NB4 (cell line): Measurements from ENCODE around the gene NTRK3.

Source experiments
- DNase-seq: peaks from one replicate; pipeline ENCODE4 v3.0.0; 2010; ENCODE audit warnings: low read depth
- H3K4me3 ChIP-seq: one replicate; pipeline ENCODE4 v1.5.1; 2011; ENCODE audit warnings: mild to moderate bottlenecking, low read depth, low read length, moderate library complexity
- CTCF ChIP-seq: IDR thresholded peaks from one replicate; pipeline ENCODE4 v1.5.1; 2012; ENCODE audit warnings: low read depth, low read length
- MYC ChIP-seq: IDR thresholded peaks from 2 replicates; pipeline ENCODE4 v1.6.1; 2011; ENCODE audit warnings: low read depth, low read length
- POLR2A ChIP-seq: IDR thresholded peaks from 2 replicates; pipeline ENCODE4 v1.6.1; 2011; ENCODE audit warnings: mild to moderate bottlenecking; ENCODE audit not compliant: insufficient read length; ENCODE audit errors: extremely low read depth
- TF ChIP-seq, protein P1 (sequence below): IDR thresholded peaks from 2 replicates; pipeline ENCODE4 v1.6.1; 2011; ENCODE audit warnings: low read depth, low read length

The NTRK3 gene

GRCh38 chr15:87952736-87953287 lies 303.7 kb downstream of the NTRK3 start:
- TF ChIP-seq POLR2A (no peak), MYC (no peak), CTCF (no peak)
- TF ChIP-seq, protein P1, sequence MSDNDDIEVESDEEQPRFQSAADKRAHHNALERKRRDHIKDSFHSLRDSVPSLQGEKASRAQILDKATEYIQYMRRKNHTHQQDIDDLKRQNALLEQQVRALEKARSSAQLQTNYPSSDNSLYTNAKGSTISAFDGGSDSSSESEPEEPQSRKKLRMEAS = no peak
- no peak for DNase-seq
- H3K4me3 ChIP-seq = no peak overlapping the region

DNA sequence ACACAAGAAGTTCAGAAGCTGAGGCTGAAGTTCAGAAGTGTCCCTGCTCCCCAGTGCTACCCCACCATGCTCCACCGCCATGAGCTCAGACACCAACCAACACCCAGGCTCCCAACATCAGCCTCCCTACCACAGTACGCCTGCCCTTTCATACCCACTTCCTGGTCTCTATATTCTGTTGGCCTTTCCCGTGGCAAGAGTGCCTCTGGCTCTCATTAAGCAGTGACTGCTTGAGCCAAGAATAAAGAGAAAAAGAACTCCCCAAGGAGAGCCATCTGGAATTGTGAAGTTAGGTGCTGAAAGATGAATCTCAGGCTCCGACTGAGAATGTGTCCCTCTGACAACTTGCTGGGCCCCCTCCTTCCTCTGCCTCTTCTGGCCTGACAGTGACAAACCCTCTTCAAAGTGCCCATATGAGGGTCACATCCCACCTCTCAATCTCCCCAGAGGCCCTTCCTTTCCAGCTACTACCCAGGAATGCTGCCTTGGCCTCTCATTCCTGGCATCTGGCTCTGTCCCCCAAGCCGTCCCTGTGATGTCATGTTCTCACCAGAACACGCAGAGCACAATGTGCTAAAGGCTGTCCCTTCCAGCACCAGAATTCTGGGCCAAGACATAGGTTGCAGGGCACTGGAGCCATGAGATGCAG lies 306.8 kb downstream of the NTRK3 start:
- TF ChIP-seq POLR2A (no peak), MYC (no peak), CTCF (no peak)
- TF ChIP-seq, protein P1 = no peak
- no peak overlapping the region for H3K4me3 ChIP-seq
- DNase-seq = no peak

DNA sequence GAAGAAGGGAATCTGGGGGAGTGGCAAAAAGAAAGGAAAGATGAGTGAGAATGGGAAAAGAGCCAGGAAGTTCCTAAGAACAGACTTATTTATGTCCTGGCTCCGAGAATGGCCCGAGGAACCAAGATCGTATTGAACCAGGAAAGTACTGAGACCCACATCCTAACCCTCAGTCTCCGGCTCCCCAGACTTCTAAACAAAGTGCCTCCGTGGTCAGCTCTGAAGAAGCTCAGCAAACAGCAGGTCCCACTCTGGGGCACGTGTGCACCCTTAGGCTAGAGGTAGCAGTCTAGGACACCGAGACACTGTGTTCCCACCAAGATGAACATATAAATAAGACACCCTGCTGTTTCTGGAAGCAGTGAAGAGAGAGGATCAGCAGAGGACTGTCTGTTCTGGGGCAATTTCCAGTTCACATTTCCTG lies 307.4 kb downstream of the NTRK3 start:
- no peak for TF ChIP-seq MYC
- TF ChIP-seq CTCF = no peak
- TF ChIP-seq, protein P1 = no peak
- no peak for TF ChIP-seq POLR2A

GRCh38 chr15:87947560-87947959 lies 309.0 kb downstream of the NTRK3 start:
- TF ChIP-seq MYC (no peak), CTCF (no peak), POLR2A (no peak)
- TF ChIP-seq, protein P1 = no peak
- no peak overlapping the region for H3K4me3 ChIP-seq
- DNase-seq = no peak

More for the DNA sequence above, 307.4 kb downstream of the NTRK3 start:
- H3K4me3 ChIP-seq = no peak overlapping the region
- DNase-seq = no peak

DNA sequence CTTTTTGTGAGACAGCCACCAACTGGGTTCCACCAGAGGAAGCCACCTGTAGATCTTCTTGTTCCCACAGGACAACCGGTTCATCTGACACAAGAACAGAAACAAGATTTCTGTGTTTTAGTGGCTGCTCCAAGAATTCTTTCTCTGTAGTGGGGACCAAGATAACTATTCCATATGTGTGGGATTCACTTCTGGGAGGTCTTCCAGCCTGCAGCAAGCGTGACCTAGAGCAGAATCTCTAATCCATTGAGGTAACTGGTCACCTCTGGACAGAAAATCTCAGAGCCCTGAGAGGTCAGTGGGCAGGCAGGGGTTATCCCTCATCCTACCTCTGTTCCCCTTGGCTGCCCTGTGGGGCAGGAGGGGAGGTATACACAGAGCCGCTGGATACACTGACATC lies 311.3 kb downstream of the NTRK3 start:
- TF ChIP-seq, protein P1 = no peak
- no peak for TF ChIP-seq CTCF
- no peak for TF ChIP-seq MYC
- TF ChIP-seq POLR2A = no peak
- DNase-seq = no peak
- no peak overlapping the region for H3K4me3 ChIP-seq
